Measurements from ENCODE around the gene PRUNE2. TPM values are rescaled to one million over a fixed set of nuclear protein-coding genes. Genes with fewer than 3 reads are reported as not detected.

PRUNE2 gene
- total RNA-seq, 4 donors from 2014 or later = 586 to 728 (median 654) TPM

GRCh38 chr9:76732341-76732958 is 173.5 kb downstream of the PRUNE2 start:
- Histone ChIP-seq H3K36me3 (peaks cover 0 to 8% (median 0%) of the 10 kb centered on the region in 4 donors), H3K4me1 (peaks cover 0 to 17% (median 10%) of the 10 kb centered on the region in 4 donors), H3K4me3 (no peak overlapping the region), H3K27ac (replicated peaks in 1 of 4) (no peak overlapping the region), H3K9me3 (no peaks in the 10 kb centered on the region), H3K27me3 (no peaks in the 10 kb centered on the region)
- intact Hi-C loops (cut with DNase I) = no loop called here
- TF ChIP-seq POLR2A (IDR thresholded peaks at IDR 0.05; ENCODE audit: low read depth) = no peak
- no peak for TF ChIP-seq CTCF (IDR thresholded peaks at IDR 0.05)
- no peak for TF ChIP-seq EP300 (IDR thresholded peaks at IDR 0.05)
- TF ChIP-seq POLR2AphosphoS5 (IDR thresholded peaks at IDR 0.05) = no peak
- 24% methylated on average over 3 of the region's 3 CpGs for WGBS
- DNase-seq (ENCODE audit: extremely low spot score) = peak; percentile 60

- Histone ChIP-seq H3K36me3 (peaks cover 0 to 8% (median 0%) of the 10 kb centered on the region in 4 donors), H3K4me1 (peaks cover 0 to 26% (median 21%) of the 10 kb centered on the region in 4 donors), H3K27ac (replicated peaks in 1 of 4) (no peak overlapping the region), H3K27me3 (no peaks in the 10 kb centered on the region), H3K4me3 (no peak overlapping the region), H3K9me3 (no peaks in the 10 kb centered on the region)
- TF ChIP-seq POLR2A (IDR thresholded peaks at IDR 0.05; ENCODE audit: low read depth) = no peak
- no peak for TF ChIP-seq POLR2AphosphoS5 (IDR thresholded peaks at IDR 0.05)
- TF ChIP-seq EP300 (IDR thresholded peaks at IDR 0.05) = no peak
- no peak for TF ChIP-seq CTCF (IDR thresholded peaks at IDR 0.05)
- no peak for DNase-seq (ENCODE audit: extremely low spot score)
- intact Hi-C loops (cut with DNase I) = no loop called here
- 94% methylated on average over 6 of the region's 6 CpGs for WGBS
Observed at GRCh38 chr9:76730801-76731200, 175.1 kb downstream of the PRUNE2 start.

GRCh38 chr9:76729980-76730737 is 175.8 kb downstream of the PRUNE2 start:
- Histone ChIP-seq H3K4me1 (peaks cover 0 to 26% (median 21%) of the 10 kb centered on the region in 4 donors), H3K27me3 (no peaks in the 10 kb centered on the region), H3K4me3 (no peak overlapping the region), H3K27ac (replicated peaks in 1 of 4) (no peak overlapping the region), H3K9me3 (no peaks in the 10 kb centered on the region), H3K36me3 (peaks cover 0 to 8% (median 0%) of the 10 kb centered on the region in 4 donors)
- DNase-seq (ENCODE audit: extremely low spot score) = peak; percentile 17
- TF ChIP-seq EP300 (IDR thresholded peaks at IDR 0.05) (no peak), CTCF (IDR thresholded peaks at IDR 0.05) (no peak), POLR2A (IDR thresholded peaks at IDR 0.05; ENCODE audit: low read depth) (no peak), POLR2AphosphoS5 (IDR thresholded peaks at IDR 0.05) (no peak)
- intact Hi-C loops (cut with DNase I) = no loop called here
- WGBS = 90% methylated on average over 8 of the region's 8 CpGs

- Histone ChIP-seq H3K9me3 (no peaks in the 10 kb centered on the region), H3K27me3 (no peaks in the 10 kb centered on the region), H3K36me3 (peaks cover 0 to 2% (median 0%) of the 10 kb centered on the region in 4 donors), H3K4me1 (peaks cover 0 to 26% (median 21%) of the 10 kb centered on the region in 4 donors), H3K4me3 (no peak overlapping the region), H3K27ac (replicated peaks in 1 of 4) (no peak overlapping the region)
- WGBS = 98% methylated on average over 3 of the region's 3 CpGs
- peak; percentile 29 for DNase-seq (ENCODE audit: extremely low spot score)
- TF ChIP-seq EP300 (IDR thresholded peaks at IDR 0.05) (no peak), POLR2A (IDR thresholded peaks at IDR 0.05; ENCODE audit: low read depth) (no peak), CTCF (IDR thresholded peaks at IDR 0.05) (no peak), POLR2AphosphoS5 (IDR thresholded peaks at IDR 0.05) (no peak)
- intact Hi-C loops (cut with DNase I) = no loop called here
Observed at GRCh38 chr9:76729116-76729515, 176.8 kb downstream of the PRUNE2 start.
